ENCODE data around the gene C1QTNF4. TPM values are rescaled to one million over a fixed set of nuclear protein-coding genes. Genes with fewer than 3 reads are reported as not detected.
A peak's percentile ranks its signal among the peaks of the same experiment; 100 is the strongest.

Gene C1QTNF4
- total RNA-seq, 1 donor from 2014 or later, result 5.3 TPM

GRCh38 chr11:47592970-47593369, 1.2 kb downstream of the C1QTNF4 start:
- no peak for DNase-seq

- no peak for DNase-seq
Measured at GRCh38 chr11:47592251-47592650, 2.0 kb downstream of the C1QTNF4 start.

GRCh38 chr11:47591764-47592163, 2.4 kb downstream of the C1QTNF4 start:
- DNase-seq, result no peak

GRCh38 chr11:47589977-47590861, 4.0 kb downstream of the C1QTNF4 start:
- DNase-seq, result peak; percentile 86

DNA sequence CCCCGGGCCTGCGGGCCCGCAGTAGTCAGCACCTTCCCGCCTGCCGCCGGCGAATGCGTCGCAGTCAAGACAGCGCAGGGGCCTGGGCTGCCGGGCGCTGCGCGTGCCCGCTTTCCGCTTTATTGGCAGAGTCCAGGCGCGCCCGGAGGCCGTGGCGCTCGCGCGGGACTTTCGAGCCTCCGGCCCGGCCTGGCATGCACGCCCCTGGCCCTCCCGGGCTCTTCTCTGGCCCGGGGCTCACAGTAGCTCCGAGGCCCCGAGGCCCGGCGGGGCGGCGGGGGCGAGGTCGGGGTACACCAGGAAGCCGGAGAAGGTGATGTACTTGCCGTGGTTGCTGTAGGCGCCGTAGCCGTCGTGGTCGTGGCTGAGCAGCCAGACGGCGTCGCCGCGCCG, 4.6 kb downstream of the C1QTNF4 start:
- DNase-seq, result peak; percentile 42

DNA sequence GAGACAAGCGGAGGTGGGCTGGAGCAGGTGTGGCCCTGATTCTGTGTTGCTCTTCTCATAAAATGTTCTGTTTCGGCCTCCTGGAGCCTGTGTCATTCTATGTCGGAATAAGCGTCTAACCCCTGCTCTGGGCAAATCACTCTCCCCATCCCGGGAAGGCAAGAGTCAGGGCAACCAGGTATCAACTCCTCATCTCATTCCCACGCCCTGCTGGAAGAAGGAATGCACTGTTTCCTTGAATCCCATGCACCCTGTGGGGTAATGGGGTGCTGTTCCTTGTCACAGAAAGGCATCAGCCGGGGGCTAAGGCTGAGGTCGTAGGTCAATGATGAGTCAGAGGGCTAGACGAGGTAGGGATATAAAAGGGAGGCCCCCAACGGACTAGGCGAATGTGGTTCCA, 5.1 kb downstream of the C1QTNF4 start:
- no peak for DNase-seq

GRCh38 chr11:47587723-47588326, 6.4 kb downstream of the C1QTNF4 start:
- peak; percentile 83 for DNase-seq

DNA sequence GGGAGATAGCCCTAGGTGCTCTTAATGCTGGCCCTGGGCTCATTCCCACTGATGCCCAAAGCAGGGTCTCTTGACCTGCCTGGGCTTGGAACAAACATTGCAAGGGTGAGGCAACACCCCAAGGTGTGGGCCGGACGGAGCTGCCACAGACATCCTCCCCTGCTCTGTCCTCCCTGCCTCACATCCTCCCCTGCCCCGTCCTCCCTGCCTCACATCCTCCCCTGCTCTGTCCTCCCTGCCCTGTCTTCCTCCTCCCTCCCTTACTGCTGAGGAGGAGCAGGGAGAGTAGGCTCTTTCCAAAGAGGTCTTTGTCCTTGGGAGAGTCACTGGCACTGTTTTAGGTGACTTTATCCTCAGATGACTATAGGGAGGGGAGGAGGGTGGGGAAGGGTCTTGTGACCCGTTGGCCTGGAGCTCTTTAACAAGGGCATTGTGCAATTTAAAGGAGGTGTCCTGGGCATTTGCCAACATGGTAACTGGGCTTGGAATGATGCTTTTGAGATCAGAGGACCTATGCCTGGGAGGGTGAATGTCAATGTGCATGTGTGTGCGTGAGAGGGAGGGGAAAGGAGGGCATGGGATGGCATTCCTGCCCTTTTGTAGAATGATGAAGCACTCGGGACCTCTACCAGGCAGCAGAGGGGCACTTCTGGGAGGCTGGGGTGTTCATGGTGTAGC, 7.0 kb downstream of the C1QTNF4 start:
- DNase-seq, result no peak

- peak; percentile 87 for DNase-seq
Measured at GRCh38 chr11:47586098-47586855, 7.9 kb downstream of the C1QTNF4 start, which contains the start of gene FAM180B. Gene FAM180B, plus strand, starts transcription at chr11:47586678. Its CDS starts 91 bp downstream, at chr11:47586769.

DNA sequence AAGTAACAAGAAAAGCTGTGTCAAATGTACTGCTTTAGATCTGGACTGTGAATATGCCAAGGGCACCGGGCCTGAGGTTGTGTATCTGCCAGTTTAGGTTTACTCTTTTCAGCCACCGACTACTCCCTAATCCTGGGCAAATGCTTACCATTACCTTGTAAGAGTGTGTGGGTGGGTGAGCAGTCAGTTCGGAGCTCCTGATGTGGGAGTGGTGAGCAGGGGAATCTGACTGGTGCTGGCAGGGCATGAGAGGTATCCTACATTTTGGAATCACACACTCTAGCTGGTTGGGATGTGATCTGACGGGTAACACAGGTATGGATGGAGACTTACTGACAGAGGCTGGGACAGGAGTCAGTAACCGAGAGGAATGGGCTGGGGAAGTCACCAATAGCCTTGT, 10.4 kb downstream of the C1QTNF4 start:
- no peak for DNase-seq

- DNase-seq, result peak; percentile 96
Measured at GRCh38 chr11:47578524-47579494, 15.4 kb downstream of the C1QTNF4 start, which contains the start of the genes KBTBD4 and NDUFS3. Gene KBTBD4, minus strand, starts transcription at chr11:47578970. Its CDS starts 19 bp downstream, at chr11:47578951. Gene NDUFS3, plus strand, starts transcription at chr11:47579074. Its CDS starts 18 bp downstream, at chr11:47579092.

GRCh38 chr11:47577460-47578041, 16.7 kb downstream of the C1QTNF4 start:
- DNase-seq, result no peak

- no peak for DNase-seq
Measured at GRCh38 chr11:47573321-47573720, 20.9 kb downstream of the C1QTNF4 start.

- no peak for DNase-seq
Measured at GRCh38 chr11:47572715-47573255, 21.4 kb downstream of the C1QTNF4 start.

GRCh38 chr11:47571895-47572294, 22.3 kb downstream of the C1QTNF4 start:
- DNase-seq, result no peak

GRCh38 chr11:47571357-47571729, 22.9 kb downstream of the C1QTNF4 start:
- no peak for DNase-seq

GRCh38 chr11:47570651-47571356, 23.4 kb downstream of the C1QTNF4 start:
- no peak for DNase-seq

DNA sequence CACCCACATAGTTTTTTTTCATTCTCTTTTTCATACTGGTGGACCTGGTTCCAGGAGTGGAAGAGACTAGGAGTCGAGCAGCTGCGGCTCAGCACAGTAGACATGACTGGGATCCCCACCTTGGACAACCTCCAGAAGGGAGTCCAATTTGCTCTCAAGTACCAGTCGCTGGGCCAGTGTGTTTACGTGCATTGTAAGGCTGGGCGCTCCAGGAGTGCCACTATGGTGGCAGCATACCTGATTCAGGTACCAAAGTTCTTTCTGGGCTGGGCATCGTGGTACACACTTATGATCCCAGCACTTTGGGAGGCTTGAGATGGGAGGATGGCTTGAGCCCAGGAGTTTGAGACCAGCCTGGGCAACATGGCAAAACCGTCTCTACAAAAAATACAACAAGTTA, 24.6 kb downstream of the C1QTNF4 start:
- DNase-seq, result no peak

- DNase-seq, result peak; percentile 24
Measured at GRCh38 chr11:47566149-47566698, 28.0 kb downstream of the C1QTNF4 start.

All from tongue (tissue), 2 donors.